ENCODE measurements around the gene OPCML.

GRCh38 chr11:132933703-132934102 lies 598.6 kb downstream of the OPCML start:
- TF ChIP-seq CTCF (conservative IDR thresholded peaks at IDR 0.05; ENCODE audit: low read depth in 2 of 2) (no peak), POLR2AphosphoS5 (IDR thresholded peaks at IDR 0.05; ENCODE audit: low read depth) (no peak), EZH2 (IDR thresholded peaks at IDR 0.05; ENCODE audit: low read depth, unreplicated experiment) (no peak)

All from GM23338 (cell line).